GM23248 (cell line): Measurements from ENCODE around the gene CD47. TPM values are rescaled to one million over a fixed set of nuclear protein-coding genes. Genes with fewer than 3 reads are reported as not detected.

ENCODE experiments used
- DNase-seq: peaks from one replicate; pipeline ENCODE4 v3.0.0-alpha.2; 2015
- H2AFZ ChIP-seq: fragments of 200-600 bp; sonication (generic); 2 replicates; pipeline ENCODE4 v1.6.1; 2016; ENCODE audit warnings: antibody characterized with exemption
- H3F3A ChIP-seq: fragments of 200-600 bp; sonication (generic); 2 replicates; pipeline ENCODE4 v1.6.1; 2016; ENCODE audit warnings: mild to moderate bottlenecking, antibody characterized with exemption, mixed run types; ENCODE audit not compliant: insufficient read depth
- H3K27ac ChIP-seq: fragments of 200-600 bp; sonication (generic); 2 replicates; pipeline ENCODE4 v1.5.1; 2016; ENCODE audit warnings: mild to moderate bottlenecking
- H3K27me3 ChIP-seq: fragments of 200-600 bp; sonication (generic); replicated peaks from 2 replicates; pipeline ENCODE4 v1.6.1; 2016; ENCODE audit warnings: mild to moderate bottlenecking; ENCODE audit not compliant: insufficient read depth
- H3K36me3 ChIP-seq: fragments of 200-600 bp; sonication (generic); 2 replicates; pipeline ENCODE4 v1.6.1; 2016; ENCODE audit warnings: low read depth, mild to moderate bottlenecking
- H3K4me1 ChIP-seq: fragments of 200-600 bp; sonication (generic); 2 replicates; pipeline ENCODE4 v1.6.1; 2016; ENCODE audit warnings: mild to moderate bottlenecking; ENCODE audit not compliant: insufficient read depth
- H3K4me2 ChIP-seq: fragments of 200-600 bp; sonication (generic); one replicate; pipeline ENCODE4 v1.6.1; 2016; ENCODE audit warnings: mild to moderate bottlenecking; ENCODE audit not compliant: unreplicated experiment
- H3K4me3 ChIP-seq: fragments of 200-600 bp; sonication (generic); 2 replicates; pipeline ENCODE4 v1.5.1; 2016; ENCODE audit warnings: mild to moderate bottlenecking
- H3K79me2 ChIP-seq: fragments of 200-600 bp; sonication (generic); 2 replicates; pipeline ENCODE4 v1.6.1; 2016; ENCODE audit warnings: mild to moderate bottlenecking; ENCODE audit not compliant: insufficient read depth
- H3K9ac ChIP-seq: fragments of 200-600 bp; sonication (generic); 2 replicates; pipeline ENCODE4 v1.6.1; 2016; ENCODE audit warnings: mild to moderate bottlenecking
- H3K9me2 ChIP-seq: fragments of 200-600 bp; sonication (generic); 2 replicates; pipeline ENCODE4 v1.6.1; 2016; ENCODE audit warnings: mixed run types, mild to moderate bottlenecking, moderate library complexity; ENCODE audit not compliant: insufficient read depth
- H3K9me3 ChIP-seq: fragments of 200-600 bp; sonication (generic); one replicate; pipeline ENCODE4 v1.6.1; 2017; ENCODE audit warnings: low read depth
- H4K20me1 ChIP-seq: fragments of 200-600 bp; sonication (generic); 2 replicates; pipeline ENCODE4 v1.6.0; 2016; ENCODE audit not compliant: insufficient read depth
- EZH2 ChIP-seq: fragments of 200-600 bp; sonication (generic); IDR thresholded peaks from 2 replicates; pipeline ENCODE4 v1.6.1; 2018; ENCODE audit warnings: antibody characterized with exemption, mild to moderate bottlenecking; ENCODE audit not compliant: insufficient read depth, poor library complexity, severe bottlenecking
- EZH2phosphoT487 ChIP-seq: fragments of 200-600 bp; sonication (generic); IDR thresholded peaks from 2 replicates; pipeline ENCODE4 v1.6.1; 2018; ENCODE audit warnings: antibody characterized with exemption, moderate library complexity, mild to moderate bottlenecking, low read depth; ENCODE audit not compliant: insufficient read depth
- WGBS, 2 experiments: methylation state at CpG; one replicate each; pipeline ENCODE4 v1.1.6; 2015 to 2017; ENCODE audit warnings: low lambda C conversion rate in 2 of 2, low coverage in 1 of 2; ENCODE audit errors: missing lambda C conversion rate in 2 of 2; 5-methylcytosine and 5-hydroxymethylcytosine counted together
- in situ Hi-C: fragments of 300-500 bp; cut with MboI; formaldehyde crosslinking; loops from 2 replicates; pipeline ENCODE4 v1.15.0; 2020
- polyA plus RNA-seq: library from polyadenylated mRNA; unstranded; fragments of >200 nt; fragmentation: Nextera tagmentation; extraction: Ambion mirVana; gene quantifications from 2 replicates; pipeline ENCODE4 v1.2.1, GENCODE V29; 2016
- total RNA-seq: library from RNA; depleted of rRNA; stranded (reverse); fragments of >200 nt; shearing (Covaris generic); gene quantifications from 2 replicates; pipeline ENCODE4 v1.2.3, GENCODE V29; 2014

CD47 gene
- total and polyA plus RNA-seq, 2 experiments from 2014 or later: 97.3 to 120 TPM

GRCh38 chr3:108053483-108053882, 37.3 kb downstream of the CD47 start:
- Histone ChIP-seq H3K36me3 (peaks cover 20% of the 10 kb centered on the region), H3K4me2 (no peak overlapping the region), H3K4me1 (no peaks in the 10 kb centered on the region), H3K27ac (no peak overlapping the region), H4K20me1 (no peaks in the 10 kb centered on the region), H3K9me3 (no peaks in the 10 kb centered on the region), H3K79me2 (no peaks in the 10 kb centered on the region), H2AFZ (no peak overlapping the region), H3F3A (no peaks in the 10 kb centered on the region), H3K27me3 (no peaks in the 10 kb centered on the region), H3K4me3 (no peak overlapping the region), H3K9ac (no peak overlapping the region), H3K9me2 (no peaks in the 10 kb centered on the region)
- DNase-seq: no peak
- in situ Hi-C loops: no loop called here
- whole genome bisulfite sequencing, 2 experiments: 95 to 100% methylated on average over 2 of the region's 2 CpGs
- TF ChIP-seq EZH2: no peak
- TF ChIP-seq EZH2phosphoT487: no peak

- peaks cover 16% of the 10 kb centered on the region for H3K36me3 ChIP-seq
- H3K9me2 ChIP-seq: no peaks in the 10 kb centered on the region
- no peak for TF ChIP-seq EZH2
- TF ChIP-seq EZH2phosphoT487: no peak
- H3K4me1 ChIP-seq: no peaks in the 10 kb centered on the region
- H3K79me2 ChIP-seq: no peaks in the 10 kb centered on the region
- no peaks in the 10 kb centered on the region for H3F3A ChIP-seq
- H4K20me1 ChIP-seq: no peaks in the 10 kb centered on the region
- H3K4me2 ChIP-seq: no peak overlapping the region
- no peak overlapping the region for H3K9ac ChIP-seq
- no peak overlapping the region for H2AFZ ChIP-seq
- no peak overlapping the region for H3K4me3 ChIP-seq
- 57 to 65% methylated on average over 3 of the region's 3 CpGs for WGBS, 2 experiments
- no peak overlapping the region for H3K27ac ChIP-seq
- DNase-seq: no peak
- no peaks in the 10 kb centered on the region for H3K27me3 ChIP-seq
- in situ Hi-C loops: no loop called here
- no peaks in the 10 kb centered on the region for H3K9me3 ChIP-seq
Measured at GRCh38 chr3:108053067-108053466, 37.8 kb downstream of the CD47 start.

GRCh38 chr3:108051005-108051404, 39.8 kb downstream of the CD47 start:
- WGBS, 2 experiments: 89 to 95% methylated on average over 3 of the region's 3 CpGs

GRCh38 chr3:108047987-108048386, 42.8 kb downstream of the CD47 start:
- Histone ChIP-seq H3K4me3 (no peak overlapping the region), H3K9me2 (no peaks in the 10 kb centered on the region), H3K4me1 (no peaks in the 10 kb centered on the region), H3K36me3 (no peaks in the 10 kb centered on the region; the same call in 1 of the 2 replicates), H3K9ac (no peak overlapping the region), H3K9me3 (no peaks in the 10 kb centered on the region), H3K27ac (no peak overlapping the region), H3F3A (no peaks in the 10 kb centered on the region), H3K4me2 (no peak overlapping the region), H4K20me1 (no peaks in the 10 kb centered on the region), H3K79me2 (no peaks in the 10 kb centered on the region), H2AFZ (no peak overlapping the region), H3K27me3 (no peaks in the 10 kb centered on the region)
- in situ Hi-C loops: no loop called here
- TF ChIP-seq EZH2phosphoT487 (no peak), EZH2 (no peak)
- WGBS, 2 experiments: 97 to 100% methylated on average over 1 of the region's 1 CpG
- DNase-seq: no peak

More at GRCh38 chr3:108051005-108051404, 39.8 kb downstream of the CD47 start:
- peaks cover 5% of the 10 kb centered on the region for H3K36me3 ChIP-seq
- DNase-seq: no peak
- no peak overlapping the region for H3K4me3 ChIP-seq
- H3K9me3 ChIP-seq: no peaks in the 10 kb centered on the region
- H4K20me1 ChIP-seq: no peaks in the 10 kb centered on the region
- in situ Hi-C loops: no loop called here
- no peaks in the 10 kb centered on the region for H3K79me2 ChIP-seq
- H3F3A ChIP-seq: no peaks in the 10 kb centered on the region
- TF ChIP-seq EZH2phosphoT487: no peak
- no peak for TF ChIP-seq EZH2
- H3K27ac ChIP-seq: no peak overlapping the region
- H3K9ac ChIP-seq: no peak overlapping the region
- no peak overlapping the region for H3K4me2 ChIP-seq
- H3K27me3 ChIP-seq: no peaks in the 10 kb centered on the region
- no peaks in the 10 kb centered on the region for H3K4me1 ChIP-seq
- no peak overlapping the region for H2AFZ ChIP-seq
- H3K9me2 ChIP-seq: no peaks in the 10 kb centered on the region

- H3K4me1 ChIP-seq: no peaks in the 10 kb centered on the region
- no peaks in the 10 kb centered on the region for H3K9me2 ChIP-seq
- H3K4me2 ChIP-seq: no peak overlapping the region
- H2AFZ ChIP-seq: no peak overlapping the region
- 100% methylated on average over 1 of the region's 1 CpG for WGBS, 2 experiments
- H3K36me3 ChIP-seq: no peaks in the 10 kb centered on the region
- no peaks in the 10 kb centered on the region for H3F3A ChIP-seq
- H4K20me1 ChIP-seq: no peaks in the 10 kb centered on the region
- no peaks in the 10 kb centered on the region for H3K79me2 ChIP-seq
- H3K4me3 ChIP-seq: no peak overlapping the region
- in situ Hi-C loops: no loop called here
- no peaks in the 10 kb centered on the region for H3K9me3 ChIP-seq
- no peaks in the 10 kb centered on the region for H3K27me3 ChIP-seq
- TF ChIP-seq EZH2: no peak
- no peak for TF ChIP-seq EZH2phosphoT487
- no peak overlapping the region for H3K27ac ChIP-seq
- no peak overlapping the region for H3K9ac ChIP-seq
- DNase-seq: no peak
Measured at GRCh38 chr3:108046247-108046646, 44.6 kb downstream of the CD47 start.
